NCI-H2081 treated with DMSO at 0.1 percent for 48 hours (cell line): Measurements from ENCODE around the gene CDHR5.
"Not testable (repeated sequence)": the region's sequence is repeated elsewhere in the genome, so short reads cannot be mapped to it uniquely, and the experiment has no call there.

Experiments used
- DNase-seq: peaks from one replicate; lab custom pipeline; 2025; lab: John Stamatoyannopoulos, UW

CDHR5 gene

GRCh38 chr11:624705-625635 is at the start of gene CDHR5:
Gene CDHR5 (minus strand): TSS chr11:624955. CDS start chr11:624902, 53 bp downstream.
- DNase-seq = no peak

GRCh38 chr11:674406-674805 is 49.7 kb upstream of the CDHR5 start:
- no peak for DNase-seq

- DNase-seq = no peak
Measured at GRCh38 chr11:673866-674265, 49.1 kb upstream of the CDHR5 start.

GRCh38 chr11:665704-666281 is 41.0 kb upstream of the CDHR5 start:
- no peak for DNase-seq

GRCh38 chr11:665062-665703 is 40.4 kb upstream of the CDHR5 start:
- DNase-seq = no peak

- DNase-seq = no peak
Measured at GRCh38 chr11:662689-663274, 38.0 kb upstream of the CDHR5 start.

- DNase-seq = no peak
Measured at GRCh38 chr11:660681-661444, 36.1 kb upstream of the CDHR5 start.

- DNase-seq = no peak
Measured at GRCh38 chr11:660281-660680, 35.5 kb upstream of the CDHR5 start.

GRCh38 chr11:659532-660085 is 34.9 kb upstream of the CDHR5 start:
- DNase-seq = no peak

GRCh38 chr11:657691-658126 is 33.0 kb upstream of the CDHR5 start:
- no peak for DNase-seq

- DNase-seq = no peak
Measured at GRCh38 chr11:656866-657265, 32.1 kb upstream of the CDHR5 start.

GRCh38 chr11:656426-656825 is 31.7 kb upstream of the CDHR5 start:
- no peak for DNase-seq

- DNase-seq = no peak
Measured at GRCh38 chr11:655036-655726, 30.4 kb upstream of the CDHR5 start.

GRCh38 chr11:654444-654843 is 29.7 kb upstream of the CDHR5 start:
- not testable (repeated sequence) for DNase-seq

- DNase-seq = no peak
Measured at GRCh38 chr11:653837-654236, 29.1 kb upstream of the CDHR5 start.

- not testable (repeated sequence) for DNase-seq
Measured at GRCh38 chr11:653136-653535, 28.4 kb upstream of the CDHR5 start.

GRCh38 chr11:650482-650881 is 25.7 kb upstream of the CDHR5 start:
- DNase-seq = no peak

GRCh38 chr11:647672-648158 is 23.0 kb upstream of the CDHR5 start:
- DNase-seq = not testable (repeated sequence)

GRCh38 chr11:646214-646613 is 21.5 kb upstream of the CDHR5 start:
- no peak for DNase-seq

- DNase-seq = no peak
Measured at GRCh38 chr11:645536-645935, 20.8 kb upstream of the CDHR5 start.
